Gastrocnemius medialis (tissue), 4 donors: Measurements from ENCODE around the gene KCNK17. TPM values are rescaled to one million over a fixed set of nuclear protein-coding genes. Genes with fewer than 3 reads are reported as not detected.

Experiments used
- ATAC-seq, 2 donors: fragments of 150-250 bp; one replicate each; pipeline ENCODE4 v1.9.1; 2016
- DNase-seq, 2 donors: peaks; one replicate each; pipeline ENCODE4 v3.0.0-alpha.2; 2019
- H3K27ac ChIP-seq, 4 donors: fragments of 200-600 bp; sonication (generic); 1 replicate in 1 of 4; 2 replicates in 3 of 4; pipeline ENCODE4 v1.5.1; 2016 to 2018; ENCODE audit warnings: mild to moderate bottlenecking in 2 of 4, moderate library complexity in 1 of 4
- H3K27me3 ChIP-seq, 3 donors: fragments of 200-600 bp; sonication (generic) in 2 of 3; 1 replicate in 1 of 3; 2 replicates in 2 of 3; pipeline versions ENCODE4 v1.5.1 to v1.6.0; 2016 to 2019; ENCODE audit warnings: mild to moderate bottlenecking in 1 of 3, moderate library complexity in 1 of 3
- H3K36me3 ChIP-seq, 2 donors: fragments of 200-600 bp; sonication (generic) in 1 of 2; one replicate each; pipeline ENCODE4 v1.5.1; 2017 to 2018
- H3K4me1 ChIP-seq, 2 donors: fragments of 200-600 bp; sonication (generic) in 1 of 2; one replicate each; pipeline ENCODE4 v1.5.1; 2016 to 2017; ENCODE audit warnings: mild to moderate bottlenecking in 2 of 2
- H3K4me3 ChIP-seq, 4 donors: fragments of 200-600 bp; sonication (generic) in 3 of 4; 1 replicate in 1 of 4; 2 replicates in 3 of 4; pipeline ENCODE4 v1.5.1; 2016 to 2019; ENCODE audit warnings: mild to moderate bottlenecking in 2 of 4
- H3K9me3 ChIP-seq, 3 donors: fragments of 200-600 bp; sonication (generic) in 2 of 3; 1 replicate in 1 of 3; 2 replicates in 2 of 3; pipeline ENCODE4 v1.5.1; 2016 to 2019
- POLR2A ChIP-seq, 2 donors: fragments of 450-650 bp; IDR thresholded peaks; one replicate each; pipeline ENCODE4 v1.6.1; 2017; ENCODE audit warnings: antibody characterized with exemption in 2 of 2, mild to moderate bottlenecking in 2 of 2, moderate library complexity in 2 of 2
- in situ Hi-C, 4 donors: fragments of 200-750 bp; cut with MboI; loops; one replicate each; pipeline versions ENCODE4 v1.15.0 to v1.8.0; 2017; ENCODE audit warnings: low sequenced_read_pairs in 4 of 4
- intact Hi-C: fragments of 100-400 bp; cut with DNase I; formaldehyde crosslinking; loops from one replicate; pipeline ENCODE4 v1.15.1; 2023; ENCODE audit warnings: low total_unique reads
- total RNA-seq, 4 donors: library from RNA; depleted of rRNA; stranded (reverse); fragments of >200 nt; gene quantifications; one replicate each; pipeline versions ENCODE4 v1.1.0 to v1.2.3, GENCODE V29; 2016
- TF ChIP-seq, protein P1 (sequence below), 5 experiments: fragments of 450-650 bp in 3 of 5; fragments of 200-600 bp in 2 of 5; sonication (generic) in 2 of 5; IDR thresholded peaks in 4 of 5; conservative IDR thresholded peaks in 1 of 5; 1 replicate in 4 of 5; 2 replicates in 1 of 5; pipeline ENCODE4 v1.5.1; 2016 to 2019; ENCODE audit warnings: antibody characterized with exemption in 5 of 5, mild to moderate bottlenecking in 3 of 5, moderate library complexity in 3 of 5

The KCNK17 gene, protein sequence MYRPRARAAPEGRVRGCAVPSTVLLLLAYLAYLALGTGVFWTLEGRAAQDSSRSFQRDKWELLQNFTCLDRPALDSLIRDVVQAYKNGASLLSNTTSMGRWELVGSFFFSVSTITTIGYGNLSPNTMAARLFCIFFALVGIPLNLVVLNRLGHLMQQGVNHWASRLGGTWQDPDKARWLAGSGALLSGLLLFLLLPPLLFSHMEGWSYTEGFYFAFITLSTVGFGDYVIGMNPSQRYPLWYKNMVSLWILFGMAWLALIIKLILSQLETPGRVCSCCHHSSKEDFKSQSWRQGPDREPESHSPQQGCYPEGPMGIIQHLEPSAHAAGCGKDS
- total RNA-seq, result not detected

DNA sequence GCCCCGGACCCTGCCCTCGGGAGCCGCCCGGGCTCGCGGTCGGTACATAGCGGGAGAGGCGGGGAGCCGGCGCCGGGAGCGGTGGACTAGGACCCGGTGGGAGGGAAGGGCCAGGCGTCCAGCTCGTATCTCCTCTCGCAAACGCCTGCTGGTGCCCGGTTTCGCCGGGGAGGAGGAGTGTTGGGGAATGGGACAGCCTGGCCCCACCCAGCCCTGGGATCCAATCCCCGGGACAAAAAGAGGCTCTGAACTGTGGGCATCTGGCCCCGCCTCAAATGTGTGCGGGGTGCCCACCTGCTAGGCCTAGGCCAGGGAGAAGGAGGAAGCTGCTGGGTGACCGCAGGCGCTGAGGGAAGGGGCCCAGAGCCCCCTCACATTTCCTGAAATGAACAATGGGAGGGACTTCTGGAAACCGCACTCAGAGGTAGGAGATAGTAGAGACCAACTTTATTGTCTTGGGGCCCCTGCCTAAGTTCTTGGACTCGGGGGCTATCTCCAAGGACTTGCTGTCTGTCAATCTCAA, at the start of gene KCNK17:
TSS of gene KCNK17 (minus strand) at position 147 of the 523 bp plus-strand sequence. CDS start at position 48, 99 bp downstream.
- intact Hi-C loops (no loop called here), in situ Hi-C loops (loop anchor here in 2 of 4 donors (25.0 kb wide), 2 partner anchors 327 to 452 kb away; no protein-coding TSS in a partner anchor)
- DNase-seq (no peak), ATAC-seq (no peak)
- no peak for TF ChIP-seq POLR2A (IDR thresholded peaks at IDR 0.05)
- TF ChIP-seq, protein P1, sequence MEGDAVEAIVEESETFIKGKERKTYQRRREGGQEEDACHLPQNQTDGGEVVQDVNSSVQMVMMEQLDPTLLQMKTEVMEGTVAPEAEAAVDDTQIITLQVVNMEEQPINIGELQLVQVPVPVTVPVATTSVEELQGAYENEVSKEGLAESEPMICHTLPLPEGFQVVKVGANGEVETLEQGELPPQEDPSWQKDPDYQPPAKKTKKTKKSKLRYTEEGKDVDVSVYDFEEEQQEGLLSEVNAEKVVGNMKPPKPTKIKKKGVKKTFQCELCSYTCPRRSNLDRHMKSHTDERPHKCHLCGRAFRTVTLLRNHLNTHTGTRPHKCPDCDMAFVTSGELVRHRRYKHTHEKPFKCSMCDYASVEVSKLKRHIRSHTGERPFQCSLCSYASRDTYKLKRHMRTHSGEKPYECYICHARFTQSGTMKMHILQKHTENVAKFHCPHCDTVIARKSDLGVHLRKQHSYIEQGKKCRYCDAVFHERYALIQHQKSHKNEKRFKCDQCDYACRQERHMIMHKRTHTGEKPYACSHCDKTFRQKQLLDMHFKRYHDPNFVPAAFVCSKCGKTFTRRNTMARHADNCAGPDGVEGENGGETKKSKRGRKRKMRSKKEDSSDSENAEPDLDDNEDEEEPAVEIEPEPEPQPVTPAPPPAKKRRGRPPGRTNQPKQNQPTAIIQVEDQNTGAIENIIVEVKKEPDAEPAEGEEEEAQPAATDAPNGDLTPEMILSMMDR (IDR thresholded peaks at IDR 0.05 in 4 of 5, conservative IDR thresholded peaks at IDR 0.05 in 1 of 5), result no peak
- no peaks in the 10 kb centered on the region for H3K9me3 ChIP-seq
- H3K4me1 ChIP-seq, result peaks cover 0 to 10% of the 10 kb centered on the region in 2 donors
- no peak within 1 kb of the TSS for H3K27ac ChIP-seq
- no peaks in the 10 kb centered on the region for H3K36me3 ChIP-seq
- peak within 1 kb of the TSS; percentile 17 to 31 (median 26) for H3K4me3 ChIP-seq
- H3K27me3 ChIP-seq, result peaks cover 3 to 21% (median 13%) of the 10 kb centered on the region in 3 donors

DNA sequence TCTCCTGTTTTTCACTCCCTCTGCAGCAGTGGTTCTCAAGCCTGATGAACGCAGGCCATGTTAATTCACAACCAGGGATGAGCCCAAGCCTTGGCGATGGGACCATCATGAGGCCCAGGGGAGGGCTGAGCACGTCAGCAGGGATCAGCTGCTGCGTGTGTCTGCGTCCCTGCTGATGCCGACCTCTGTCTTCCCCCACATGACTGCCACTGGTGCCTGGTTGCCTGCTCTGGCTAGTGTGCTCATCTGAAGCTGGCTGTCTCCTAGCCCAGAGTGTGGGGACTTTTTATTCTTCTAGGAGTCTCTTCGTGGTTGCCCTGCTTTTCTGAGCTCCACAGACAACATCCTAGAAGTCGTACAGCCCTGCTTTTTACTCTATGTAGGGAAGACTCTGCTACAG, 49.1 kb upstream of the KCNK17 start:
- DNase-seq, result no peak
- Histone ChIP-seq H3K27me3 (no peaks in the 10 kb centered on the region), H3K4me1 (no peaks in the 10 kb centered on the region), H3K36me3 (no peaks in the 10 kb centered on the region), H3K4me3 (no peak overlapping the region), H3K9me3 (no peaks in the 10 kb centered on the region), H3K27ac (no peak overlapping the region)
- in situ Hi-C loops (loop anchor here (25.0 kb wide), 3 partner anchors 524 to 1474 kb away; no protein-coding TSS in a partner anchor), intact Hi-C loops (loop anchor here (10.0 kb wide), 1 partner anchor 952 kb away; no protein-coding TSS in a partner anchor)
- no peak for TF ChIP-seq POLR2A (IDR thresholded peaks at IDR 0.05)
- TF ChIP-seq, protein P1 (IDR thresholded peaks at IDR 0.05 in 4 of 5, conservative IDR thresholded peaks at IDR 0.05 in 1 of 5), result no peak
- ATAC-seq, result no peak

DNA sequence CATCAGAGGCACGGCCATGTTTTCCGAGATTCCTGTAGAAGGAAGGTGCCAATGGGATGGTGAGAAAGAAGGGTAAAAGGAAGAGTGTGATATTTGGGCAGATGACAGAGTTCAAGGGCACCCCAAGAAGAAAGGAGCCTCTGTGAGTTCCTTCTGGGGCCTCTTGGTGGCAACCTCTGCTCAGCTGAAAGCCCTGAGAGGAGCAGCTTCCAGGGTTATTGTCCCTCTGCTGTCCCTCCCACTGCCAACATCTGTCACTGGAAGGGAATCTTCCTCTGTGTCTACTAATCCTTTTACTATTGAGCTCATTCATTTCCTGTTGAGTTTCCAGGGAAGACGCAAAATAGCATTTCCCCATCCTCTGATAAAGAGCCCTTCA, 48.3 kb upstream of the KCNK17 start:
- intact Hi-C loops, result loop anchor here (10.0 kb wide), 1 partner anchor 952 kb away; no protein-coding TSS in a partner anchor
- no peak for ATAC-seq
- H3K9me3 ChIP-seq, result no peaks in the 10 kb centered on the region
- no peaks in the 10 kb centered on the region for H3K36me3 ChIP-seq
- in situ Hi-C loops, result loop anchor here (25.0 kb wide), 3 partner anchors 525 to 1475 kb away; no protein-coding TSS in a partner anchor
- DNase-seq, result no peak
- H3K4me3 ChIP-seq, result no peak overlapping the region
- H3K4me1 ChIP-seq, result no peaks in the 10 kb centered on the region
- no peak overlapping the region for H3K27ac ChIP-seq
- TF ChIP-seq, protein P1 (IDR thresholded peaks at IDR 0.05 in 4 of 5, conservative IDR thresholded peaks at IDR 0.05 in 1 of 5), result no peak
- TF ChIP-seq POLR2A (IDR thresholded peaks at IDR 0.05), result no peak
- H3K27me3 ChIP-seq, result no peaks in the 10 kb centered on the region

DNA sequence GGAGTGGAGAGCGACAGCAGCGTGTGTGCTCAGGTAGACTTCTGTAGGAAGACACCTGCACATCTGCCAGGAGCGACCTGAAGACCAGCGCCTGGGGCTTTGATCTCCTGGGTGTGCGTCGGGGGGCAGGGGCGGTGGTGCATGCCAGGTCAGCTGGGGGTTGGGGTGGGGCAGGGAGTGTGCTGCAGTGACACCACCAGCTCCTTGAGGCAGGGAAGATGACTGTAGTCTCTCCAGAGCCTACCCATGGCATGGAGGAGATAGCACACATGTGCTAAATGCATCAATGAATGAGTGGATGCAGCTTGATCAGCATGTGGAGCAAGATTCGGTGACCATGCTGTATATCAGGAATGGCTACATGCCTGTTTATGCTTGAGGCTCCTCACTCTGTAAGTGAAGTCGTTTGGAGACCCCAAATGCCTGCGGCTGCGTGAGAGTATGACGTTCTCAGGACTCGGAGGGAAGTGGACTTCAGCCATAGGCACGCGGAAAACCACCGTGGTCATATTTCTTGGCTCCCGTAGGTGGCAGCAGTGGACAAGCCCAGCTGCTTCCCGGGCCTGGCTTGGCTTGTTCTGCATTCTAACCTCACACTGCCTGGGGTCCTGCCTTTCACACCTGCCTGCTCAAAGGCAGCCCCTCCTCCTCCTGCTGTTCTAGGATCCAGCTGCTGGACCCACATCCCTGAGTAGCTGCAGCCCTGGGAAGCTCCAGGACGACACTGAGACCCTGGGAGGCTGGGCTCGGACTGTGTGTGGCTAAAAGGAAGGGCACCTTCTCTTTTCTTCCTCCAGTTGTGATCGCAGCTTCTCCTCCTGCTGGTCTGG, 47.7 kb upstream of the KCNK17 start:
- in situ Hi-C loops, result loop anchor here (25.0 kb wide), 3 partner anchors 525 to 1475 kb away; no protein-coding TSS in a partner anchor
- intact Hi-C loops, result loop anchor here (10.0 kb wide), 1 partner anchor 953 kb away; no protein-coding TSS in a partner anchor
- Histone ChIP-seq H3K36me3 (no peaks in the 10 kb centered on the region), H3K27me3 (no peaks in the 10 kb centered on the region), H3K27ac (no peak overlapping the region), H3K9me3 (no peaks in the 10 kb centered on the region), H3K4me1 (no peaks in the 10 kb centered on the region), H3K4me3 (no peak overlapping the region)
- DNase-seq, result peak in 1 of 2 donors; percentile 44
- TF ChIP-seq, protein P1 (IDR thresholded peaks at IDR 0.05 in 4 of 5, conservative IDR thresholded peaks at IDR 0.05 in 1 of 5), result peak; percentile 39 to 77 (median 67)
- TF ChIP-seq POLR2A (IDR thresholded peaks at IDR 0.05), result no peak
- peak; percentile 65 to 89 for ATAC-seq
